EH (cell line): Measurements from ENCODE around the gene RFT1.

Experiments used
- DNase-seq: peaks from one replicate; pipeline ENCODE4 v3.0.0-alpha.2; 2015; ENCODE audit warnings: low read depth

RFT1 gene

GRCh38 chr3:53122933-53123305, 7.3 kb downstream of the RFT1 start:
- no peak for DNase-seq

GRCh38 chr3:53122255-53122932, 7.8 kb downstream of the RFT1 start:
- DNase-seq, result no peak

GRCh38 chr3:53120336-53120735, 9.9 kb downstream of the RFT1 start:
- no peak for DNase-seq

GRCh38 chr3:53116956-53117355, 13.3 kb downstream of the RFT1 start:
- DNase-seq, result no peak

- peak; percentile 48 for DNase-seq
Measured at GRCh38 chr3:53114412-53115074, 15.7 kb downstream of the RFT1 start.

- DNase-seq, result peak; percentile 81
Measured at GRCh38 chr3:53114011-53114400, 16.2 kb downstream of the RFT1 start.

- DNase-seq, result no peak
Measured at GRCh38 chr3:53113293-53114010, 16.8 kb downstream of the RFT1 start.

GRCh38 chr3:53111822-53112221, 18.4 kb downstream of the RFT1 start:
- no peak for DNase-seq

- peak; percentile 73 for DNase-seq
Measured at GRCh38 chr3:53109891-53110771, 20.1 kb downstream of the RFT1 start.

GRCh38 chr3:53109190-53109589, 21.0 kb downstream of the RFT1 start:
- DNase-seq, result peak; percentile 80

GRCh38 chr3:53104762-53105161, 25.5 kb downstream of the RFT1 start:
- peak; percentile 19 for DNase-seq

GRCh38 chr3:53103397-53104296, 26.6 kb downstream of the RFT1 start:
- DNase-seq, result peak; percentile 46

GRCh38 chr3:53102601-53103147, 27.6 kb downstream of the RFT1 start:
- peak; percentile 26 for DNase-seq

GRCh38 chr3:53101956-53102355, 28.3 kb downstream of the RFT1 start:
- no peak for DNase-seq

- no peak for DNase-seq
Measured at GRCh38 chr3:53100818-53101466, 29.3 kb downstream of the RFT1 start.

- DNase-seq, result no peak
Measured at GRCh38 chr3:53097887-53098286, 32.3 kb downstream of the RFT1 start.

GRCh38 chr3:53092942-53093341, 37.3 kb downstream of the RFT1 start:
- no peak for DNase-seq

GRCh38 chr3:53092216-53092615, 38.0 kb downstream of the RFT1 start:
- no peak for DNase-seq

- no peak for DNase-seq
Measured at GRCh38 chr3:53091011-53091410, 39.2 kb downstream of the RFT1 start.

- peak; percentile 22 for DNase-seq
Measured at GRCh38 chr3:53089511-53089910, 40.7 kb downstream of the RFT1 start.
